GM21576 (cell line): ENCODE results near the gene DDC.
"Not testable (repeated sequence)": the region's sequence is repeated elsewhere in the genome, so short reads cannot be mapped to it uniquely, and the experiment has no call there.

Experiments used
- ATAC-seq: cut with Tn5 transposase; IDR thresholded peaks from one replicate; pipeline ENCODE4 v1.9.1; 2021; ENCODE audit warnings: mild to moderate bottlenecking, moderate library complexity; ENCODE audit not compliant: unreplicated experiment

DDC gene

DNA sequence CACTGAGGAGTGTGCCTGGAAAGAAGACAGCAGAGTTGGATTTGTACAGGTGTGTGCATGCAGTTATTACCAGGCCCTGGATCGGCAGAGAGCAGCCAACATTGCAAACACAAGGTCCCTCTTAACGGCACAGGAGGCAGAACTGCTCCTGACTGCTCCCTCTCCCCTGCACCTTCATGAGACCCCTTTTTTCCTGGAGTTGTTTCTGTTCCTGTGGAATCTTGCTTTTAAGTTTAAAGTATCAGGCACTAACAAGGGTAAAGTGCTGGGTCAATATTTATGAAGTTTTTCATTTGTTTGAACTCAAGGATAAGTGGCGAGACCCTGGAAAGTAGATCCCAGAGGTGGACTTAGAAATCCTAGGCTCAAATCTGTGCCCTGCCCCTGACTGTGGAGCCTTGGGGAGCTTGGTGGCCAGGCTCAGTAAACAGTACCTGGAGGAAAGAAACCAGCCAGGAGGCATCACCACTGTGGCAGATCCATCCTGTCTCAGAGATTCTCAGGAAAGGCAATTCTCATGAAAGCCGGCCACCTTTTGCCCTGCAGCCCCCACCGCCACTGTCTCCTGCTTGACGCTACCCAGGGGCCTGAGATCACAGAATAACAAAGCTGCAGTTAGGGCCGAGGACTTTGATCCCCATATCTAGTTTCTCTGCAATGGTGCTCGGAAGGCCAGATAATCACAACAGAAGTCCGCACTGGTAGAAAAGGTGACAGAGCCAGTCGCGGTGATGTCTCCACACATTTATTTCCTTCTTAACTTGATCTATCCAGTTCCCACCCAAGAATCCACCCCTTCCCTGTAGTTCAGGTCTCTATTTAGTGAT, 36.7 kb downstream of the DDC start:
- ATAC-seq, result no peak

DNA sequence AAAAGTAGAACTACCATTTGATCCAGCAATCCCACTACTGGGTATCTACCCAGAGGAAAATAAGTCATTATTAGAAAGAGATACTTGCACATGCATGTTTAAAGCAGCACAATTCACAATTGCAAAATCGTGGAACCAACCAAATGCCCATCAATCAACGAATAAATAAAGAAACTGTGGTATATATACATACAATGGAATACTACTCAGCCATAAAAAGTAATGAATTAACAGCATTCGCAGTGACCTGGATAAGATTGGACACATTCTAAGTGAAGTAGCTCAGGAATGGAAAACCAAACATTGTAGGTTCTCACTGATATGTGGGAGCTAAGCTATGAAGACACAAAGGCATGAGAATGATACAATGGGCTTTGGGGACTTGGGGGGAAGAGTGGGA, 45.9 kb downstream of the DDC start:
- not testable (repeated sequence) for ATAC-seq

DNA sequence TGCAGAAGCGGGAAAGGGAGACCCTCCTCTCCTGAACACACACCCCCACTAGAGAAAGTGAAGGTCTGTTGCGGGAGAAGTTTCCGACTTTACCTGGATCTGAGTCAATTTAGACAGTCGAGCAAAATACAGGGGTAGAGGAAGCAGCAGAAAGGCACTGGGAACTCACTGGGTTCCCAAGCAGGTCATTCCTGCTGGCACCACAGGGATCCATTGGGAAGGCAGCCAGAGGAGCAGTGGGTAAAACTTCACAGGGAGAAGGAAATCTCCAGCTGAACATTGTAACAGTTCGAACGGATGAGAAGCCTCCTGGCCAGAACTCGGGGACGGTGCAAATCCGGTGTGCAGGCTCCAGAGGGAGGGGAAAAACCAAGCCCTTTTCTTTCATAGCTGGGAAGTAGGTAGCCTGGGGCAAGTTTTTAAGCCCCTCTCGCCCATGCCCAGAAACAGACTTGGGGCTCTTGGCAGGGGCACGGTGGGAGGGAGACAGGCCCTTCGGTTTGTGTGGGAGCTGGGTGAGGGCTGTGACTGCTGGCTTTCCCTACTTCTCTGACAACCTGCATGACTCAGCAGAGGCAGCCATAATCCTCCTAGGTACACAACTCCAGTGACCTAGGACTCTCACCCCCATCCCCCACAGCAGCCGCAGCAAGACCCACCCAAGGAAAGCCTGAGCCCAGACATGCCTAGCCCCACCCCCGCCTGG, 51.9 kb downstream of the DDC start:
- ATAC-seq, result no peak

DNA sequence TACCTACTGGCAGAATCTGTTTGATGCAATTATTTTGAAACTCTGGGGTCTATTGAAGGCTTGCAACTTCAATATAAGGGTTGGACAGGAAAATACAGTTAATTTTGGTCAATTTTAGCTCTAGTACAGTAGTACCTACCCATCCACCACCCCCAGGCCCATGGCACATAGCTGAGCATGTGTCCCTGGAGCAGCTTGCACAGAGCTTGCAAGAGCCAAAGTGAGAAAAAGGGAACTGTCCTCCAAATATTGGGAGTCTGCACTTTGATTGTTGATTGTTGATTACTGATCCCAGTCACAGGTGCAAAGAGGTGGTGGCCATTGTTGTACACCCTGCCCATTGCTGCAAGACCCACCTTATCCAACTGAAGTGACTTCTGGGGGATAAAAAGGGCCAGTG, 52.8 kb downstream of the DDC start:
- ATAC-seq, result no peak

DNA sequence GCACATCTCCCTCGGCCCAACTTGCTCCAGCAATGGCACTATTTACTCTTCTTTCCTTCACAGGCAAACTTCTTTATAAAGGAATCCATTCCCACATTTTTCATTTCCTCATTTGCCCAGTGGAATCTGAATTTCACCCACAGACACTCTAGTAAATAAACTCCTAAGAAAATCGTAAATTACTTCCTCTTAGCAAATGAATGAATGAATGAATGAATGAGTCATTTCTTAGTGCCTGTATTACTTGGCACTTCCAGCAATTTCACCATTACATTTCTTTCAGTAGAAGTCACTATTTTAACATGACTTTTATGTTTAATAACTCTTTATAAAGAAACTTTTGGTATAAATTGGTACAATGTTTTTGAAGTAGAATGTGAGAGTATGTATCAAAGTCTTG, 55.7 kb downstream of the DDC start:
- no peak for ATAC-seq

DNA sequence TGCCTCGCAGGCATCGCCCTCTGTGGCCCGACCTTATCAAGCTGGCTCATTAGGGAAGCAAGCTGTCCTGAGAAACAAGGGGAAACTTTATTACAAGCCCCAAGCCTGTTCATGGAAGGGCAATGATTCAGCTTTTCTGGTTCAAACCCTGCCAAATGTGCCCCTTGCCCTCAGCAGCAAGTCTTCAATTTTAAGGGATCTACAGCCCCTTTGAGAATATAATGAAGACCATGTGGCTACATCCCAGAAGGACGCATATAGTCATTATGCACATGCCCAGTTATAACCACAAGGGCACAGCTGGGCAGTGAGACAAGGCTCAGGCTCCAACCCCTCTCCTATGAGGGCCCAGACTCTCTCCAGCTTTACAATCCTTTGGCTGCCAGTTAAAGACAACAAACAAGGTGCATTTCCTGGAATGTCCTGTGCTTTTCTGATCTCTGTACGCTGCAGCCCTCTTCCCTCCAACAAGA, 56.7 kb downstream of the DDC start:
- ATAC-seq, result no peak

DNA sequence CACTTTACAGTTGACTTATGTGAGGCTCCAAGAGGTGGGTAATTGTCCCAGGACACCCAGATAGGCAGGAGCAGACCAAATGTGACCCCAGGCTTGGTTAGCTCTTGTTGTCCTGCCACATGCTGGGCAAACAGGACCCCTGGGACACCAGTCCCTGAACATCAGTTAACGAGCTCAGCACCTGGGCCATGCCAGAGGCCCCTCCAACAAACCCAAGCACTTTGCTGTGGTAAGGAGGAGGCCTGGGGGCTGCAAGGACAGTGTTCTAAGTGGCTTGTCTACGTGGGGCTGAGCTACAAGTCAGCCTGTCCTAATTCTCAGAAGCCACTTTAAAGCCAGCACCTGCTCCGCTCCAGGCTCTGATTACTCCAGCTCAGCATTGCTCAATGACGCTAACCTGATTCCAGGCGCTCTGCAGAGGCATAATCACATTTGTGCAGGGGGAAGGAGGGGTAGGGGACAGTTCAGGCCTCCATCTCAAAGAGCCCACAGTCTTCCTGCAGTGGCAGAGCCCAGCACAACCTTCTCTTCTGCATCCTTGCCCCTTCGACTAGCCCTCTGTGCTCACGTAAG, 57.2 kb downstream of the DDC start:
- ATAC-seq, result no peak

DNA sequence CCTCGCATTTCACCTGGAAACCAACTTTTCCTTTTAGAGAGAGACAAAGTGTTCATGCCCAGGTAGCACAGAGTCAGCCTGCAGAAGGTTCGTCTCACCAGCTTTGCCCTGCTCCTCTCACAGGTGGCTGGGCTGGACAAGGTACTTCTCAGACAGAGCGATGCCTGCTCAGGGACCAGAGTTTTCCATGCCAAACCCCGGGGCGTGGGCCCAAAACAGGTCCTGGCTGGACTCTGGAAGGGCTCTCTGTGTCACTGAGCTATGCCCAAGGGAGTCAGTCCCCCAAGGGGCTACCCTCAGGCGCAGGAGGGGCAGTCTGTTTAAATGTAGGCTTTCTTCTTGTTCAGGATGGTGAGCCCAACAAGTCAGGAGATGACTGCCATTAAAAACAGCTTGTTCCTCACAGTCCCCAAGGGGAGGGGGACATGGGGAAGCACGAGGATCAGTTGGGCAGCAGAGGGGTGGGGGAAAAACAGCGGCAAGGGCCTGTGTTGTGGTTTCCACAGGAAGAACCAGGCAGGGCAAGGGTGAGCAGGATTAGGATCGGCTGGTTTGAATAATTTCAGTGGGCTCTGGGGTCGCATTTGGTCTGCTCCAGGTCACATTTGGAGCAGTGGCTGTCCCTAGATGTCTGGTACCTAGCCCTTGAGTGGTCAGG, 59.5 kb downstream of the DDC start:
- no peak for ATAC-seq

DNA sequence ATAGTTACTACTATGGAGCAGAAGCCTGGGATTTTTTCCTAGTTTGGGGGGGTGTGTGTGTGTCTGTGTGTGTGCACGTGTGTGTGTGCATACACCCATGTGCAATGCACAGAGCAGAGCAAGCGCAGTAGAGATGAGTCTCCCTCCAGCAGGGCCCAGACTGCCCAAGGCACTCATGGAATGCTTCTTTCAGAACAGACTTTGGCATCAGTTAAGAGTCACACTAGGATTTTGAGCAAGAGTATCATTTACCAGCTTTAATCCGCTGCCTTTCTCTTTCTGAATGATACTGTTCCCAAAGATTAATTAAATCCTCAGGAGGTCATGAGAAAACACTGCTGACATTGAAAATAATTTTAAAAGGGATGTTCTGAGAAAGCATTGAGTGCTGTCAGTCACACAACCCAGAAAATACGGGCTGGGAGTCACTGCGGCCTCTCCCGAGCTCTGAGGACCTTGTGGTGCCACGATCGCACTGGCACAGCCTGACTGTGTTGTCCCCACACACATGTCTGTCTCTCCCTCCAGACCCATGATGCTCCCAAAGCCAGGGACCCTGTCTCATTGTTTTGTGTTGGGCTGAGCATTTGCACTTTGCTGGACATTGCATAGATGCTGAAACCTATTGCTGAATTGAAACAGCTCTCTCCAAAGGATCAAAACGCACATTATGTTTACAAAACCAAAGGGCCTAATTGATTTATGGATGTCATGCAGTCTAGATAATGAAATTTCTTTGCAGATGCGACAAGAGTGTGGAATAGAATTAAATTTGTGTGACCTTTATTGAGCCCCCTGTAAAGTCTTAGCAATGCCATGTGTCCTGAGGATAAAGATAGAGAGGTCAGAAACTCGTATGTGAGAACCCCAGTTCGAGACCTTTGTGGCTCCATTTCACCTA, 60.3 kb downstream of the DDC start:
- ATAC-seq, result no peak

DNA sequence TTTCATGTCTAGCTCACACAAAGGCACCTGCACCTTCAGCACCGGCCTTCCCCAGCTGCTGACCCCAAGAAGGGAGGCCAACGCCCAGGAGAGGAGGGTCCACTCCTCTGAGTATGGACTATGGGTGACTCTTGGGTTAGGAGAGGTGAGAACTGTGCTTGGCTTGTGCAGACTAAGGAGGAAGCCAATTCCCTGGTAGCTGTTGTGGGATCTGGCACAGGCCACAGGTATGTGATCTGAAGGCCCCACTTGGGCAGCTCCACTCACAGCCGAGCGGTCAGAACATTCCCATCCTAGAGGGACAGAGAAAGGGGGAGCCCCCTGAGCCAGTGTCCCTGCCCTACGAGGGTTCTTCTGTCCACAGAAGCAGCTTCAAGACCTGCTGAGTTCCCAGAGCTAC, 62.3 kb downstream of the DDC start:
- no peak for ATAC-seq

DNA sequence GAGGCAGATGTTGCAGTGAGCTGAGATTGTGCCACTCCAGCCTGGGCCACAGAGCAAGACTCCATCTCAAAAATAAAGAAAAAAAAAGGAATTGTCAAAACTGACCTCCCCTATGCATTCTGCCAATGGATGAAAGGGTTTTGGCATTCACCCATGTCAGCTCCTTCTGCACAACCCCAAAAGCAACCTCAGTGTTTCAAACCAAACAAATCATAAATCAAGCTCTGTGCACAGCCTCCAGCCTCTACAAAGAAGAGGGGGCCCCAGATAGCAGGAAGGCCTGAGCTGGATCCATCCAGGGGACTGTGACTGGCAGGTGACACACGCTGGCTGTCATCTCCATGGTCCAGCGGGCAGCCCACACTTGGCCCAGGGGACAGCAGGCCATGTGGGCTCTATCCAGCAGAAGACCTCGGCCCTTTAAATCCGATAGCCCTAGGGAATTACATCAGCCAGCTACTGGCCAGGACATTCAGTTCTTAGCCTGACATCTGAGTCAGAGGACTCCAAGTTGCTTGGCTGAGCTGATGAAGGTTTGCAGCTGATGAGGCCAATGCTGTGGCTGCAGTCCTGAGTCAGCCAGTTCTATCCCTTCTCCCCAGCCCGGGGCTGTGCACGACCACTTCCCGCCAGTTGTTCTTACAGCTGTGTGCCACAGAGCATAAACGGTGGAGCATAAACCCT, 63.1 kb downstream of the DDC start:
- no peak for ATAC-seq

DNA sequence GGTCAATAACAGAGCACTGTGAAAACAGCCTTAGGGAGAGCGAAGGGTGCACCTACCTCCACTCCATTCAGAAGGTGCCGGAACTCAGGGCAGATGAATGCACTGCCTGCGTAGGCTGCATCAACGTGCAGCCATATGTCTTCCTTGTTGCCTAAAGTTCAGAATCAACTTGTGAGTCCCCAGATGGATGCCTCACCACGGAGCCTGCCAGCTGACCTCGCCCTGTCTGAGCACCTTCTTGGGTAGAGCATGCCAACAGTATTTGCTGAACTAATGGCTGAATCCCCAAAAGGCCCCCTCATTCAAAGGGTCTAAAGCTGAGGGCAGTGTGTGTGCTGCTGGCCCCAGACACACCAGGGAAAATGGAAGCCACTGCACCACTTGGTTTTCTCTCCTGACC, 66.1 kb downstream of the DDC start:
- no peak for ATAC-seq

DNA sequence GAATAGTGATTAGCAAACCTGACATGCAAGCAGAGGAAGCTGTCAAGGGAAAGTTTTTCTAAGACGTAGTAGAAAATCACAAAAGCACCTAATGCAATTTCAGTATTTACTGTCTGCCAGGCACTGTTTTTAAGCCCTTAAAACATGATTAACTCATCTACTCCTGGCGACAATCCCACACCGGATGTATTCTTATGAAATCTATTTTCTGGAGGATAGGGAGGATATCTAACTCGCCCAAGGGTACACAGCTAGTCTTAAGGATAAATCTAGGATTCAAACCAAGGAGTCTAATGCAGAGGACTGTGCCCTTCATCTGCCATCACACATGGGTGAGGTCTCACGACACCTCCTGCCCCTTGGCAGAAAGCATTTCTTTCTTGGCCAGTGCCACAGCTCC, 67.2 kb downstream of the DDC start:
- ATAC-seq, result no peak

DNA sequence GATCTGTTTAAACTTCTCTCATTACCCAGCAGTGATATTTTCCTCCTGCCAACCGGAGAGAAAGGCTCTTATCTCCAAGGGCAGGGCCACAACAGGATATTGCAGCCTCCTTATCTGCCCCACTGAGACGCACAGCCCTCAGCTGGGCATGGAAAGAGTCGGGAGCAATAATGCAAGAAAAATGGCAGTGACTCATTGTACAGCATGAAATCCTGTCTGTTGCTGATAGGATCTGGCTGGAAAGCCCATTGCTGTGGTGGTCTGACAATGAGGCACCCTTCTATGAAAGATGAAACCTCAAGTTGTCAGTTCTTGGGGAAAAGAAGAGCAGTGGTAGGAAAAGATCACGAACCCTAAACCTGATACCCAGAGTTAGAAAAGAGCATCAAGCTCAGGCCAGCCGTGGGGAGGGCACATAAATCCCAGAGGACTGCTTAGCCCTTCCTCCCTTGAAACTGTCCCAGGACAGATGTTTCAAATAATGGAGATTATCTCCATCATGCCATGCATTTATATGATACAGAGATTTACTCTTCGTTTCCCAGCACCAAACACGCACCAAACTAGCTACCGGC, 68.0 kb downstream of the DDC start:
- ATAC-seq, result no peak

DNA sequence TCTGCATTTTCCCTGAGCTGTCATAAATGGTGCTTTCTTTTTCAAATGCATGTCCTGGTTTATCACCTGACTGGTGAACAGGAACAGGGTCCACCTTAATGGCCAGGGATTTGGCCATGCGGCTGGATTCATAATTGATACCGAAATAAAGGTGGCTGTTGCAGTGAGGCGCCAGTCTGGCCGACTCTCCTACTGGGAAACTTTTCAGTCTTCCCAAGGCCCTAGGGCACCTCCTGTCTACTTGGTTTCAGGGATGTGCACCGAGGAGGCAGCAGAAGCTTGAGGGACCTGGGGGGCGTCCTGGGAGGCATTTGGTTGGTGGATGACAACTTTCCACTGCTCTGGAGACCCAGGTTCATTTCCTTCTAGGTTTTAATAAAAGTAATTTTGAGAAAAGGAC, 68.6 kb downstream of the DDC start:
- ATAC-seq, result no peak

DNA sequence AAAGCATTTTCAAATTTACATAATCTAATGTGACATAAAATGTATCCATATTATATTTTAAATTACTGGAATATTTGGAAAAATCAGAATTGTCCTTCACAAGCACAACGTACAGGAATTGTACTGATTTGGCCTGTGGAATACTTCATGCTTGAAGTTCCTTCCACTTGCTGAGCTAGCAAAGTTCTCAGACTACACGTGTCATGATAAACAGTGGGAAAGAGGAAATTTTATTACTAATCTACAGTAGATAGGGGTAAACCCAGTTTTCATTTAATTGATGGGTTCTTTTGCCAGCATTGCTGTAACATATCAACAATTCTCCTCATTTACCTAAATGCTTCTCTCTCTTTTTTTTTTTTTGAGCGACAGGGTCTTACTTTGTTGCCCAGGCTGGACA, 69.5 kb downstream of the DDC start:
- ATAC-seq, result no peak

DNA sequence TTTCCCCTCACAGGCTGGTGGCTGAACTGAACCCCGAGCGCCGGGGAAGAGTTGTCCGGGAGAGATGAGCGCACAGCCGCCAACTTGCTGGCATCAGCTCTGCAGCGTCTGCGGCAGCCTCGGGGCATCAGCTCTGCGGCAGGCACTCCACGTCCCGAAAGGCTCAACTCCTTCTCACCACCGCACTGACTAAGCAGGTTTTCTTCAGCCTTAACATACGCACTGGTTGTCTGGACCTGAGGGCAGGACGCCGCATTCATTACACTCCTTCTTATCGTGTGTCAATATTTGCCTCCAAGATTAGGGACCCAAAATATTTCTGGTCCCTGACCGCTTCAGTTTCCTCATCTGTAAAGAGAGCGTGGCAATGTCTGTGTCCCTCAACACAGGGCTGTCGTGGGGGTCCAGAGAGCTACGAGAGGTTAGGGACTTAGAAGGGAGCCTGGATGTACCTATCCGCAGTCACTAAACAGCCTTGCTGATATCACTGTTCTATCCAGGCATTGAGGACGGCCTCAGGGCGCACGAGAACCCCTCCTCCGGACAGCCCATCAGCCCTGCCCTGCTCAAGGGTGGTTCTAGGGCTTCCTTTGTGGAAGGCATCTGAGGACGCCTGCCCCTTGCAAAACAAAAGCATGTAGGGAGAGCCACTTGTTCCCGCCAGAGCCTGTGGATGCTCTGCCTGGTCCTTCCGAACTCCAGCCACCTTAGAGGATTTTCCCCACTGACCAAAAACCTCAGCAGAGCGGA, 72.3 kb downstream of the DDC start:
- ATAC-seq, result no peak

DNA sequence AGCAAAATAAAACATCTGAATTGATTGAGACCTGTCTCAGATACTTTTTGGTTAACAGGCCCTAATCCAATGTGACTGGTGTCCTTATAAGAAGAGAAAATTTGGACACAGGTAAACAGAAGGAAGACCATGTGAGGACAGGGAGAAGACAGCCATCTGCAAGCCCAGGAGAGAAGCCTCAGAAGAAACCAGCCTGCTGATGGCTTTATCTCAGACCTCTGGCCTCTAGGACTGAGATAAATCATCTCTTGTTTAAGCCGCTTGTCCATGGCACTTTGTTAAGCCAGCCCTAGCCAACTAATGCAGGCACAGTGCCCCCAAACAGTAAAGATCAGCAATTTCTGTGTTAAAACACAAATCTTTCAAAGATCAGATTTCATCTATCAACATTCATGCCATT, 73.3 kb downstream of the DDC start:
- ATAC-seq, result no peak

DNA sequence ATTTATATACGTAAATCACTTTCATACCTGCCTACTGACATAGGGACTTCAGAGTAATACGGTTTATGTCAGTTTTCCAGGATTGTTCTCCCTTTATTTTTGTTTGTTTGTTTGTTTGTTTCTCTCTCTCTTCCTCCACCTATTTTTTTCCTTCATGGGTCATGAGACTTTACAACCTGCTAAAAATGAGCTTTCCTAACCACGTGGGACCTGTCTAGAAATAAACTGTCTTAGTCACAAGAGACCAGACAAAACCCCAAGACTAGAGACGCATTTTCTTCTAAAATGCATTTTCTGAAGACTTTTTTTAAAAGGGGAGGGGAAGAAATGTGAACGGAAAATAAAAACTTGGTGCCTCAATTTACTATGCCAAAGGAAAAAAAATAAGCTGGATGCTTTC, 74.0 kb downstream of the DDC start:
- no peak for ATAC-seq
